HG03097 (cell line): ENCODE data around the gene RGPD3.
"Not testable (repeated sequence)": the region's sequence is repeated elsewhere in the genome, so short reads cannot be mapped to it uniquely, and the experiment has no call there.

Experiments used
- ATAC-seq: cut with Tn5 transposase; IDR thresholded peaks from one replicate; pipeline ENCODE4 v1.9.1; 2021; ENCODE audit not compliant: unreplicated experiment, low FRiP score

RGPD3 gene

DNA sequence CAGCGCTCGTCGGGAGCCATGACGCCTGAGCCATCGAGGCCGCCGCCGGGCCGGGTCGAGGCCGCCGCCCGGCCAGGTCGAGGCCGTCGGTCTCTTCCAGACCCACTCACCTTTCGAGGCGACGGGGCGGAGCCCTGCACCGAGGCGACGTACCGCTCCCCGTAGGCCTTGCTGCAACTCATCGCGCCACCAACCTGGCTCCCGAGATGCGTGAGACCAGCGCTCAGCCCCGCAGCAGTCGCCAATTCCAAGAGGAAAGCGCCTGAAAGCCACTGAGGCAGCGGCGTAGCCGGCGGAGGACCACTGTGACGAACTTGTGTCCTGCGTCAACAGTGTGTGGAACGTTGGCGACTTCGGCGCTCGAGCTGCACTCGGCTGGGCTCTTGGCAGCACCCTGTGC, at the start of gene RGPD3:
TSS of gene RGPD3 (minus strand) at position 307 of the 400 bp plus-strand sequence. CDS start at position 182, 125 bp downstream.
- ATAC-seq: not testable (repeated sequence)

DNA sequence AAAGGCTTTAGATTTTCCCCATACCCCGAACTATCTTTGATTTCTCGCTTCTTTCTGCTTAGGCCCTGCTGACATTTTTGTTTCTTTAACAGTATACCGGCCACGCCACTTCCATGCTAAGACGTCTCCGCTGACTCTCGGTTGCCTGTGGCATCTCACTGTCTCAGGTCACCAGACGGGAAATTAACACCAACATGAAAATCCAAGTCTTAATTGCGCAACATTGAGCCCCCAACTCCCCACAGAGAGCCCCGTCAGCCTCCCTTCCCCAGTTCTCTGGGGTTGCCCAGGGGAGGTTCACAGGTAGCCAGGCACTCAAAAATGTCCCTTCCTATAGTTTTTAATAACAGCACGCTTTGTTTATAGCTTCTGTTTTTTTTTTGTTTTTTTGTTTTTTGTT, 49.1 kb upstream of the RGPD3 start:
- ATAC-seq: no peak

DNA sequence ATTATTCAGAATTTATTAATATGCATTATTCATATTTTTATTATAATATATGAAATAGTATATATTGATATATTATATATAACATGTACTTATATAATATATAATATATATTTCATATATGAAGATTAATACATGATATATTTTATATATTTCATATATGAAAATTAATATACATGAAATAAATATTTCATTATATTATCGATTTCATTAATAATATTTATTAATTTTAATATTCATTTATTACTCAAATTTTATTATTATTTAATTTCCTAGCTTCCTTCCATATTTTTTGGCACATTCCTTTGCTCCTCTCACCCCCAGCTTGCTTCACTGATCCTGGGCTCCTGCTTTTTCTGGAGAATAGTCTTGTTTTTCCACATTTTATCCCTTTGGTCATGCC, 48.7 kb upstream of the RGPD3 start:
- ATAC-seq: no peak

DNA sequence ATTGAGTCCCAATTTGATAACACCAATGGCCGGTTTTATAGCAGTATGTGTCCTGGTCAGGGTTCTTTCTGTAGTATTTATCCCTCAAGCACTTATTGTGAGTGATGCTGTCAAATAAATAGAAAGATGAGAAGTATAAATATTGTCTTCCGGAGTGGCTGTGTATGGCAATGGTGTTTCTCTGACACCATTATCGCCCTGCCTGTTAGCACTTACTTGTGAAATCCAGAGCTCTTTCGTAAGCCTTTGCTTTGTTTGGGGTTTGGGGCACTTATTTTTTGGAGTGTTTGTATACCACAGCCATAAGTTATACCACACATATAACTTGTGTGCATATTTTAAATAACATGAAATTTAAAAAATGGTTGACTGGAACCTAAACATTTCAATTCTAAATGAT, 48.2 kb upstream of the RGPD3 start:
- no peak for ATAC-seq

DNA sequence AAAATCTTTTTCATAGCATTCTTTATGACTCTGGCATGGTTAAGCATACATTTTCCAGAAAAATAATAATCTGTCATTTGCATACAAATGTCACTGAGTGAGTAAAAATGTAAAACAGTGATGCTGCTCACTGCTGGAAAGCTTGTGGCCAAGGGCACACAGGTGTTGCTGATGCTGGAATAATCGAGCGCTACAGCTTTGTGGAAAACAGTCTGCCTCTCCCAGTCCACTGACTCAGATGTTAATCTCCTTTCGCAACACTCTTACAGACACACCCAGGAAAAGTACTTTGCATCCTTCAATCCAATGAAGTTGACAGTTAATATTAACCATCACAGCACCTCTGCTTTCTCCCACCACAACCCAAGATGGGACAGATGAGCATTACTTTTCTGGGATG, 46.6 kb upstream of the RGPD3 start:
- not testable (repeated sequence) for ATAC-seq

DNA sequence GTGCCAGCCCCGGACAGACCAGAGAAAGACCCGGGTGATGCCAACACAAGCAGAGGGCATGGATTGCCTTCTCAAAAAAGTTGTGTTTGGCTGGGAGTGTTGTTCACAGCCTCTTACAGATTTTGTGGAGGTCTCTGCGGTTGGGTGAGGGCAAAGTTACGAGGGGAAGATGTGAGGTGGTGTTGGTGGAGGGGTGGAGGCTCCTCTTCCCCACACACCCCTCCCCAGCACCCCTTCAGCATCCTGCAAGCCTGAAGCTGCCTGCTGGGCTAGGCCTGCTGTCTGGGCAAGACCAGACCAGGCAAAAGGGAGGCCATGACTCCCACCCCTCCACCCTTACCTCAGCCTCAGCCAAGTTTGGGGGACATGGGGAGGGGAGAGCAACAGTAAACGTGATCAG, 45.2 kb upstream of the RGPD3 start:
- ATAC-seq: not testable (repeated sequence)

DNA sequence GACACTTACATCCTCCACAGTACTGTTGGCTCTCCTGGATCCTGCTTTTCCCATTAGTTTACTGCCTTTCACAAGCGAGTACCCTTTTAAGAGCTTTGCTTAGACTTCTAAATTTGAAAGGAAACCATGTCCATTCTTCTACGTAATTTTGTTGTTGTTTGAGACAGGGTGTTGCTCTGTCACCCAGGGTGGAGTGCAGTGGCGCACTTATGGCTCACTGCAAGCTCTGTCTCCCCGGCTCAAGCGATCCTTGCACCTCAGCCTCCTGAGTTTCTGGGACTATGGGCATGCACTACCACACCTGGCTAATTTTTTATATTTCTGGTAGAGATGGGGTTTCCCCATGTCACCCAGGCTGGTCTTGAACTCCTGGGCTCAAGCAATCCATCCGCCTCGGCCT, 43.7 kb upstream of the RGPD3 start:
- ATAC-seq: not testable (repeated sequence)

DNA sequence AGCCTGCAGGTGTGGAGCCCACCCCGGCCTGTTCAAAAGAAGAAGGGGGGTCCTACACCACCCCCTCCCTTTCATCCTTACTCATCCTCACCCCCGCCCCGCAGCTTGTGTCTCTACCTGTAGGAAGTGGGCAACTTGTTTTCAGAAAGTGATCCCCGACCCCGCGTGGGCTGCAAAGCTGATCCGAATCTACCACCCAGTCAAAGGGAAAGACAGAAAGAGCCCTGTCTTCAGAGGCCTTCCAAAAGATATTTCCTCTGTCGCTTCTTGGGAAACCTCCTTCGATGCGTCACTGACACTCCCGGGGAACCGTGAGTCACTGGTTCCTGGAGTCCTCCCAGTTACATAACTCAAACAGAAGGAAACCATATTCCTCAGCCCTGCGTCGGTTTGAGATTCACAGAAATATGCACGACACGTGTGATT, 43.3 kb upstream of the RGPD3 start:
- ATAC-seq: not testable (repeated sequence)

DNA sequence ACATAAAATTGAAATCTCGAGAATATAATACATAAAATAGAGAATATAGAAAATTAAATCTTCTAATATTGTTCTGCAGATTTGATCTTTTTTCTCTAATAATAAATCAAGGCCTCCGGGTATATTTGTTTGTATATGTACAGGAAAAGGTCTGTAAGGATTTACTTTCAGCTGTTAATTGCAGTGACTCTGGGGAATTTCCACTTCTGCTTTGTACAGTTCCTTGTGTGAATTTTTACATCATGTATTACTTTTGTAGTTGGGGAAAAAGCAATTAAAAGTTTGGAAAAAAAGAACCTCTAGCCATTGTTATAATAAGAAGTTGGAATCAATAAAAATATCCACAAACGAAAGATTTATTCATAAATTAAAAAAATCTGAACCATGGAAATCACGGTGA, 42.6 kb upstream of the RGPD3 start:
- not testable (repeated sequence) for ATAC-seq

DNA sequence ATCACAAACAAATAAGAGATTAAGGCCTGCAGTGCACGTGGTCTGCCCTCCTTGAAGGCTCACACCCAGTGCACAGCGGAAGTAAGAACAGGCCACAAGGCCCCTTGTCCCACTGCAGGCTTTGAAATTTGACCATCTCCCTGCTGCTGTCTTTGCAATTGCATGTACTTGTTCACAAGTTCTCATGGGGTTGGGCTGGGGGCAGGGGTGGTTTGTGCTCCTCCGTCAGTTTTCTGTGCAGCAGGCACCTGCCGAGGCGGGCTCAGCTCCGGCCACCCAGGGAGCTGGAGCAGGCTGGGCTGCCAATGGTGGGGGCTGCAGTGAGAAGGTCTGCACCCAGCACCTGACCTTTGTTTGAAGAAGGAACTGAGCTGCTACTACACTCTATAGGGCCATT, 41.2 kb upstream of the RGPD3 start:
- not testable (repeated sequence) for ATAC-seq

DNA sequence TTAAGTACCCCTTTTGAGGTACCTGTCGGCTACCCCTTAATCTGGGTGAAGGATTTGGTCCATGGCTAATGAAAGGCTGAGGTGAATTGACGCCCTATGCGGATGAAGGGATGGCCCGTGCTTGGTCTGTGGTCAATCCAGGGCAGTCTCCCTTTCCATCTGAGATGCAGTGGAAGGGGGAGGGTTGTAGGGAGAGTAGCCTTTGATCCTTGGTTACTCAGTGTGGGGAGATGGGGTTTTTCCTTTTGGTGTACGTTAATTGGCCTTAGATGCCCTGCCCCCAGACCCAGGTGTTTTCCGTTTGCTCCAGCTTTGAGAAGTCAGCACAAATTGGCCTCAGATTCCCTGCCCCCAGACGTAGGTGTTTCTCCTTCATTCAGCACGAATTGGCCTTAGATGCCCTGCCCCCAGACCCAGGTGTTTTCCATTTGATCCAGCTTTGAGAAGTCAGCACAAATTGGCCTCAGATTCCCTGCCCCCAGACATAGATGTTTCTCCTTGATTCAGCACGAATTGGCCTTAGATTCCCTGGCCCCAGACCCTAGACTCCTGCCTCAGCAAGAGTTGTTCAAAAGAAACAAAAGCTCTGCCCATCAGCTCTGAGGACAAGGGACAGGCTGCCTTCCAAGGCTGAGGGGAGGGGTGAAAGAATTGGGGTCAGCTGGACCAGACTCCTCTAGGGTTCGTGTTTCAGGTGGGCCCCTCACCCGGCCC, 40.6 kb upstream of the RGPD3 start:
- not testable (repeated sequence) for ATAC-seq

DNA sequence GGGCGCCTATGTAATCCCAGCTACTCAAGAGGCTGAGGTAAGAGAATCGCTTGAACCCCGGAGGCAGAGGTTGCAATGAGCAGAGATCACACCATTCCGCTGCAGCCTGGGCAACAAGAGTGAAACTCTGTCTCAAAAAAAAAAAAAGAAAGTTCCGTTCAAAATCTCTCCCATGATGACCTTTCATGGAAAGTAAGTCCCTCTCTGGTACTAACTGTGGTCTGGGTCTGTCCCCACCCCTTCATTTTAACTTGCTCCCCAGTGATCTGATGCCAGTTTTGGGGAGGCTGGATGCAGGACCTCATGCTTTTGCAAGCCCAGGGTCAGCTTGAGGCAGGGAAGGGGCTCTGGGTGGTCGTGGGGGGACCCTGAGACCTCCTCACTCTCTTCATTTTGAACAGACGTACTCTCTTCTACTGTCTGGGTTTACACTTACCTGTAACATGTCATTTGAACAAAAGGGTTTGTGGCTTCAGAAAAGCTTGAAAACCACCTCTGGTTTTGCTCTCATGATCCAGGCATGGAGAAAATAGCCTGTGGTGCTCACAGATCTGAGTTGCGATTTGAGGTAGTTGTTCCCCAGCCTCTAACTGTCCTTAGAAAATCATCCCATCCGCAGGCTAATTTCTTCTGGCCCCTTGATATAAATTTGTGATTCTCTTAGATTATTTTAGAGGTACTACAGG, 37.9 kb upstream of the RGPD3 start:
- ATAC-seq: not testable (repeated sequence)

DNA sequence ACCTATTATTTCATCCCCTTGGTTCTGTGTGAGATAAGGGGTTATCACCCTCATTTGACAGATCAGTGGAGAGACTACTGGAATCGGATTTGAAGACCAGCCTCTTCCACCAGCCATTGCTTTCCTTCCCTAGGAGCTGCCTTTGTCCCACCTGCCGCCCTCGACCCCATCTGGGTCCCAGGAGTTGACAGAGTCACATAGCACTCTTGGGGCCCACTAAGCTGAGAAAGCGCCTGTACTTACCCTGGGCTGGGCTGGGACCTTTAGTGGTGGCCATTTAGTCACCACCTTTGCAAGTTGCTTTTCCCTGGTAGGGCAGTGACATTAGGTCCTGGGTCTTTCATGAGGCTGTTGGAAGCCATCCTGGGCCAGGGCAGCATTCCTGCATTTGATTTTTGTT, 36.6 kb upstream of the RGPD3 start:
- not testable (repeated sequence) for ATAC-seq

DNA sequence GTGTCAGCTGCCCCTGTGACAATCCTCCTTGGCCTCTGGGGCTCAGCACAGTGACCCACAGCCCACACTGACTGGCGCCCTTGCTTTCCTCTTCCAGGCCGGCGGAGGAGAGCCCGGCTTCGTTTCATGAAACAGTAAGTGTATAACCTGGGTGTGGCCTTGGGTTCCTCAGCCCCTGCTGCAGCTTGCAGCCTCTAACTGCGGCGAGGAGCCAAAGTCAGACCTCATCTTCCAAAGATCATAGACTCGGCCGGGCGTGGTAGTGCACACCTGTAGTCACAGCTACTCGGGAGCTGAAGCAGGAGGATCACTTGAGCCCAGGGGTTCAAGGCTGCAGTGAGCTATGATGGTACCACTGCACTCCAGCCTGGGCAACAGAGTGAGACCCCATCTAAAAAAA, 36.0 kb upstream of the RGPD3 start:
- ATAC-seq: not testable (repeated sequence)

DNA sequence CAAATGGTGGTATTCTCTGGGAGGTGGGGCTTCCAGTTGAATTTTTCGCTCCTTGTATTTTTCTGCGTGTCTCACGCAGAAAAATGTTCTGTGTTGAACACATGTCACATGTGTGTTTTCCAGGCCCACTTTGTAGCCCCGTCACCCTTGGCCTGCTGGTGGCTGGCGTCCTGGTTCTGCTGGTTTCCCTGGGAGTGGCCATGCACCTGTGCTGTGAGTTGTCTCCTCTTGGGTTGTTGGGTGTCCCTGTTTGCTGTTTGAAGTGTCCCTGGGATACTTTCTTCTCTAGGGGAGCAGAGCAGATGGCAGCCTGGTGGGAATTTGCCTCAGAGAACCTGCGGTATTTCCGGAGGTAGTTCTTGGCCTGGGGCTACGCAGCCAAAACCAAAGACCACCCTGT, 34.1 kb upstream of the RGPD3 start:
- ATAC-seq: not testable (repeated sequence)

DNA sequence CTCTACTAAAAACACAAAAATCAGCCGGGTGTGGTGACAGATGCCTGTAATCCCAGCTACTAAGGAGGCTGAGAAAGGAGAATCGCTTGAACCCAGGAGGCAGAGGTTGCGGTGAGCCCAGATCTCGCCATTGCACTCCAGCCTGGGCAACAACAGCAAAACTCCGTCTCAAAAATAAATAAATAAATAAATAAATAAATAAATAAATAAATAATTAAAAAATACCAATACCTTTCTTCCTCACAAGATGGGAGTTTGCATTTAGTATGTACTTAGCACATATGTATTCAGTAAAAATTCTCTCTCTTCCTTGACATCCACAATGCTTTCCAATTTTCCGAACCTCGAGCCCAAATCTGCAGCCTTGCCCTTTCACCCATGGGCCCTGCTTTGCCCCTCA, 32.1 kb upstream of the RGPD3 start:
- not testable (repeated sequence) for ATAC-seq

DNA sequence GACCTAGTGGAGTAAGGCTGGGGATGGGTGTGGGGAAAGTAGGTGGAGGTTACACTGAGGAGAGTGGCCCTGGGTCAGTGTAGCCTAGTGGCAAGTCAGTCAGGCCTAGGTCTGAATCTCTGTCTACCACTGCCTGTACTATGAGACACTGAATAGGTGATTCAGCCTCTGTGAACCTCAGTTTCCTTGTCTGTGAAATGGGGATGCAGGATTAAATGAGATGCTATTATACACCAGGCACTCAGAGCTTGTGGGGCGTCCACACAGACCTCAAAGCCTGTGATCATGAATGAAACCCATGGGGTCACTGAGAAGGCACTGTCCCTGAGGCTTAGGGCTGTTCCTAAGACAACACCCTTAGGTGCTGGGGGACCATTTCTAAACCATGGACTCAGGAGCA, 30.3 kb upstream of the RGPD3 start:
- ATAC-seq: not testable (repeated sequence)

DNA sequence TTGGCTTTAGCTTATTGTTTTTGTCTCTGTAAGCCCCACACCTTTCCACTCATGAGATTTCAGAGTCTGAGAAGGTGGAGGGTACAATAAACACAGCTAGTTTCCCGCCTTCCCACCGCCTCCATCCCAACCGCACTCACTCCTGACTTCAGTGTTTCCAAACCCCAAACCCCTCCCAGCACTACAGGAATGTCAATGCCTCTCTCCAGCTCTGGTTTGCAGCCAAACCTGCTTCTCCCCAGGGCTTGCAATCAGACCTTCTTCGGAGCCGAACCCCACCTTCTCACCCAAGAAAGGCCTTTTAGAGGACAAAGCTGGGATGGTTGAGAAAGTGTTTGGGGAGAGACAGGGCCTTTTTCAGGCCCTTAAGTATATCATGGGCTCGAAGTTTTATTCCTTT, 24.7 kb upstream of the RGPD3 start:
- ATAC-seq: not testable (repeated sequence)

DNA sequence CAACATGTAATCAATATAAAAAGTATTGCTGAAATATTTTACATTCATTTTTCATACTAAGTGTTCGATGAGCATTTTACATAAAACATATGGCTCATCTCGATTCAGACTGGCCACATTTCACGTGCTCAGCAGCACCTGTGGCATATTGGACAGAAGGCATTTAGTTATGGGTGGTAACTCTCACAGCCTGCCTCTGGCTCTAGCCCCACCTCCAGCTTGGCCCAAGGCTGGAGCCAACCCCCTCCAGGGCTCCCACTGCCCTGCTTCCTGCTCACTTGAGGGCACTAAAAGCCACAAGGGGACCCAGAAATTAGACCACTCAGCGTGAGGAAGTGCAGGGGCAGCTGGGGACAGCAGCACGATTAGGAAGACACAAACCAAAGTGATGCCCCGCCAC, 24.2 kb upstream of the RGPD3 start:
- not testable (repeated sequence) for ATAC-seq

DNA sequence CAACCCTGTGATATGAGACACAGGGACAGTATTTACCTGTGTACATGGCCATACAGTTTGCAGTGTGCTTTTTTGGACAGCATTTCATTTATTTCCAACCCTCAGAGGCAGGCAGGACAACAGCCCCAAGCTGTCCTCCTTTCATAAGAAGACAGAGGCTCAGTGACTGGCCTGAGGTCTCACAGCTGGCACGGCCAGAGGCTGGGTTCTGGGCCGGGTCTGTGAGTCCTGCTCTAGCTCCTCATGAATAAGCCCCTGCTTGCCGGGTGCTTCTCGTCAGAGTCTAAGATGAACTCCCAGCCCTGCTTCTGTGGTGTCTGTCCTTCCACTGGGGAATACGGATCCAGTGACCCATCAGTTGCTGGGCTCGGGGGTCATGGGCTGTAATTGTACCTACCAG, 21.5 kb upstream of the RGPD3 start:
- not testable (repeated sequence) for ATAC-seq

DNA sequence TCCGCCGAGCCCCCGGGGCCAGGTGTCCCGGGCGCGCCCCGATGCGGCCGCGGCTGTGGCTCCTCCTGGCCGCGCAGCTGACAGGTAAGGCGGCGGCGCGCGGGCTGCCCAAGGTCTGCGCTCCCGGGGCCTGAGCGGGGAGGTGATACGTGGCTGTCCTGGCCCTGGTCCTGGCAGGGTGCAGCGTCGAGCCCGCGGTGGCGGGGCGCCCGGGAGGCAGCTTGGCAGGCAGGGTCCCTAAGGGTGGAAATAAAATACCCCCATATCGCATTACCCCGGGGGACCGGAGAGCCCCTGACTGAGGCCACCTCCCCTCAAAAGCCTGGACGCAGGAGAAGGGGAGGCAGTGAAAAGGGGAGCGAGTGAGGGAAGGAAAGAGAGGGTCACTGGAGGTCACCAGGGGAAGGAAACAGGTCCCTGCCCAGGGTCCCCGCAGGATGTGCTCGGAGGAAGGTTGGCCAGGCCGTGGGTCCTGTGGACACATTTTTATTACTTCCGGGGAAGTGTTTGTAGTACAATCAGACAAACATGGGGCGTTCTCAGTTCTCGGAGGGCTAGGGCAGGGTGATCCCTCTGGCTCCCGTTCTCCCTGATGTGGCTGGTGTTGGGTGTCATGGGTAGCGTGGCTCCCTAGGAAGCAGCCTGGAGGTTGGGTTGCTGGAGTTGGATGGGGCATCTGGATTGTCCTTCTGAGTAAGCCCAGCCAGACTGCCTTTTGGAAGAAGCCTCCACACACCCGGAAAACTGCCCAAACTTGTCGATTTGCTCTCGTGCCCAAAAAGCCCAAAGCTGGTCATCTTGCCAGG, 19.4 kb upstream of the RGPD3 start:
- not testable (repeated sequence) for ATAC-seq
